ENCODE results near the gene PYY. TPM values are rescaled to one million over a fixed set of nuclear protein-coding genes. Genes with fewer than 3 reads are reported as not detected.
"Not testable (repeated sequence)": the region's sequence is repeated elsewhere in the genome, so short reads cannot be mapped to it uniquely, and the experiment has no call there.

Gene PYY
- total RNA-seq, result not detected
- long read RNA-seq, result 0 reads

DNA sequence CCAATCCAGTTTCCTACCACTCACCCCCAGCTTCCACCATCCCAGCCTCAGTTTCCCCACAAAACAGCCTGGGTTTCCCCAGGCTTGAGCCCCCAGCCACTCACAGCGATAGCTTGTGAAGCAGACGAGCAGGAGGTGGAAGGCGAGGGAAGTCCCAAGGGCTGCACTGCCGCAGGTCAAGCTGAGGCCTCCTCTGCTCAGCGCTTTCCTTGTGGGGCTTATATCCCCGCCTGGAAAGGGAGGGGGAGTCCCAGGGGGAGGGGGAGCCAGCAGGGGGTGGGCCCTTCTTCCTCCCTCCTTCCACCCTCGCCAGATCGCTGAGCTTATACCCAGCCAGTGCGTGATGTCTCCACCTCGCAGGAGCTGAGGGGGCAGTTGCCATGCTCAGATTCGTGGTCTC, at the start of gene PYY:
TSS of gene PYY (minus strand) at position 195 of the 400 bp plus-strand sequence. CDS start 457 bp downstream, outside the sequence.
- DNase-seq (ENCODE audit: low spot score), result no peak

DNA sequence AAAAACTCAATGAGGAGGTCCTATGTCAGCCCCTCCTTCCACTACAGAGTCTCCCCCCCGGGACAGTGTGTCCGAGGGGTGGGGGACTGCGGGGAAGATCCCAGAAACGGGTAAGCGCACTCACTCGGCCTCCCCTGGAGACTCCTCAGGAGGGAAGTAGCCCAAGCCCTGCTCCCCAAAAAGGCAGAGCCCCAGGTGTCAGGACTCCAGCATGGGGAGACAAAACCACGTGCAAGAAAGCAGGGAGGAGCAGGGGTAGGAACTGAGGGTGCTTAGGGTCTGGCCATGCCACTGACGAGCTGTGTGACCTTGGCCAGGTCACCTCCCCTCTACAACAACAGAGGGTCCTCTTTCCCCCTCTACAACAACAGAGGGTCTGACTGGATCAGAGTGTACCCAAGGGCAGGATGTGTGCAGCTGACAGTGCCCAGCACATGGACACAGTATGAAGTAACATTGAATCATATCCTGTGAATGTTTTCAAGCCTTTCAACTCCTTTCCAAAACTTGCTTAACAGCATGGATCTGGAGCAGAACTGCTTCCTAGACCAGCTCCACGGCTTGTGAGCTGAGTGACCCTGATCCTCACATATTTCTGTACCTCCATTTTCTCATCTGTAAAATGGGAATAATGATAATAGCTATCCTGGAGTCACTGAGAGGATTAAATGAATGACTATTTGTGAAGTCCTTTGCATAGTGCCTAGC, 48.6 kb upstream of the PYY start:
- no peak for DNase-seq (ENCODE audit: low spot score)

DNA sequence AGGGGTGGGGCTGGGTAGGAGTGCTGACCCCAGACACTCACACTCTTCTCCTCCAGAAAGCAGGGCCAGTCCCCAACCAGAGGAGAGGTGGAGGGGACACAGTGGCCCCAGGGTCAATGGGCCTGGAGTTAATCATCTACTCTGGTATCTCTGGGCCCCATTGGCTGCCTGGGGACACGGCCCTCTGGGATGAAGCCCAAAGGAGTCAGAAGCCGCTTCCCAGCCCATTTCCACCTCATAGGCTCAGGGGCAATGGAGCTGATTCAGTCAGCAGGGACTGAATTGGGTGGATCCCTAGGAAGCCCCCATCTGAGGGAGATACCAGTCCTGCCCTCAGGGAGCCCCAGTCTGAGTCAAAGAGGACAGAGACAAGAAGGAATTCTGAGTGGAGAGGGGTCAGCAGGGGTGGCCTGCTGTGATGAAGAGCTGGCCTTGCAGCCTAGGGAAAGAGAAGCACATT, 47.8 kb upstream of the PYY start:
- no peak for DNase-seq (ENCODE audit: low spot score)

DNA sequence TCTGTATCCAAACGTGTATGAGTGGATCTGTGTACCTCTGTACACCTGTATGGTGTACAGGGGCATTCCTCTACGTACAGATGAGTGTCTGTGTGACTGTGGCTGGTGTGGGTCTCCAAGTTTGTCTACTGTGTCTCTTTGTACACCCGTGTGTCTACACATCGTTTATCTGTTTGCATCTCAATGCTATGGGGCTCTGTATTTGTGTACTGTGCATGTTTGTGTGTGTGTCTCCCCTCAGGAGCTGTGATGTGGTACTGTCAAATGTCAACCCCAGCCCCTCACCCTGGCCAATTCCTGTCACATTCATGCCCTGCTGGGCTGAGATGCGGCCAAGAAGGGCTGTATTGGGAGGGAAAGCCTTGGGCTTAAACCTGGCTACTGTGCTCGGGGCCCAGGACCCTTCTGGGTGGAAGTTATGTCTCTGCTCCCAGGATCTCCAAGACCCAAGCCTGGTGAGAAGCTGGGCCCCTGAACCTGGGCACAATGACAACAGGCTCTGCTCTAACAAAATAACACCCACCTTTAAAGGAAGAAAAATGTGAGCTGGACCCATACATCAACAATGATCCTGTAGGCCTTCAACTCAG, 47.2 kb upstream of the PYY start:
- no peak for DNase-seq (ENCODE audit: low spot score)

DNA sequence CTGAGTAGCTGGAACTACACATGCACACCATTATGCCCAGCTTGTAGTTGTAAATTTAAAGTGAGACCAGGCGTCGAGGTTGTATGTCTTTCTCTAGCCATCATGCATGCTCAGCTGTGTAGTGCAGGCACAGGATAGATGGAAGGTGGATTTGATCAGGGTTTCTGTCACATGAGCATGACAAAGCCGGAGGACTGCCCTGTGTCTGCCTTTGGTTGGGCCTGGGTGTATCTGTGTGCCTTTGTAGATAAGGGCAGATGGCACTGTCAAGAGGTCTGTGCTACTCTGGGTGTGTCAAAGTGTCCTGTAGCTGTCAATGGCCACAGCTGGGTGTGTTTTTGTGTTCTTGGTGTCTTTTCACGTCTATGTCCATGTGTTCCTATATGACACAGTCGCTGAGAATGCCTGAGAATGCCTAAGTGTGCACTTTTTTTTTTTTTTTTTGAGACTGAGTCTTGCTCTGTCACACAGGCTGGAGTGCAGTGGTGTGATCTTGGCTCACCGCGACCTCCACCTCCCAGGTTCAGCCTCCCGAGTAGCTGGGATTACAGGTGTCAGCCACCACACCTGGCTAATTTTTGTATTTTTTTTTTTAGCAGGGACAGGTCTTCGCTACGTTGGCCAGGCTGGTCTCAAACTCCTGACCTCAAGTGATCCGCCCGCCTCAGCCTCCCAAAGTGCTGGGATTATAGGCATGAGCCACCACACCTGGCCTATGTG, 46.6 kb upstream of the PYY start:
- DNase-seq (ENCODE audit: low spot score), result no peak

DNA sequence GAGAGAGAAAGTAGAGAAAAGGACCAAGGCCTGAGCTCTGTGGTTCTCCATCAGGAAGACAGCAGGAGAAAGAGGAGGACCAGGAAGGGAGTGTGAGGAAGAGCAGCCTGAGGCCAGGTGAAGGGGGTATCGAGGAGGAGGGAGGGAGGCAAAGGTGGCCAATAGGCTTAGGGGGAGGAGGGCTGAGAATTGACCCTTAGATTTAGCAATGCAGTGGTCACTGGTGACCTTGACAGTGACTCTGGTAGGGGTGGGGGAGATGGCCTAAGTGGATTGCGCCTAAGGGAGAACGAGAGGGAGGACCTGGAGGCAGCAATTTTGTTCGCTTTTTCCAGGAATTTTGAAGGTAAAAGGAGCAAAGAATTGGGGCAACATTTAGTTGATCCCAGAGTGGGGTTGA, 45.3 kb upstream of the PYY start:
- no peak for DNase-seq (ENCODE audit: low spot score)

DNA sequence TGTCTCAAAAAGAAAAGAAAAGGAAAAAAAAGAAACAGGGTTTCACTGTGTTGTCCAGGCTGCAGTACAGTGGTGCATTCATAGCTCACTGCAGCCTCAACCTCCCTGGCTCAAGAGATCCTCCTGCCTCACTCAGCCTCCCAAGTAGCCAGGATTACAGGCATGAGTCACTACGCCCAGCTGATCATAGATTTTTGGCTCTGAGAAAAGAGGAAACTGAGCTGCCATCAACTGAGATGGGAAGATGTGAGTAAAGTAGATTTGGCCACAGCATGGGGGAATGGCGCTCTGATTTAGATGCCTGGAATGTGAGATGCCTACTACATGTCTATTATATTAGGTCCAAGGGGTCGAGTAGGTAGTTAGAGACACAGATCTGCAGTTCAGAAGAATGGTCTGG, 44.8 kb upstream of the PYY start:
- no peak for DNase-seq (ENCODE audit: low spot score)

DNA sequence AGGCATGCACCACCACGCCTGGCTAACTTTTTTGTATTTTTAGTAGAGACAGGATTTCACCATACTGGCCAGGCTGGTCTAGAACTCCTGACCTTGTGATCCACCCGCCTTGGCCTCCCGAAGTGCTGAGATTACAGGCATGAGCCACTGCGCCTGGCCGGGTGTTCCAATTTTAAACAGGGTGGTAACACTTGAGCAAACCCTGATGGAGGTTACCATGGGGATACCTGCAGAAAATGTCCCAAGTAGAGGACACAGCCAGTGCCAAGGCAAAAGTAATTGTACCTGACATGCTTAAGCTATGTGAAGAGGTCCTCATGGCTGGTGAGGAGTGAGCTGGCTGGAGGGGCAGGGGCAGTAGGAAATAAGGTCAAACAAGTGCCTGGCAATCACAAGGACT, 43.4 kb upstream of the PYY start:
- not testable (repeated sequence) for DNase-seq (ENCODE audit: low spot score)

DNA sequence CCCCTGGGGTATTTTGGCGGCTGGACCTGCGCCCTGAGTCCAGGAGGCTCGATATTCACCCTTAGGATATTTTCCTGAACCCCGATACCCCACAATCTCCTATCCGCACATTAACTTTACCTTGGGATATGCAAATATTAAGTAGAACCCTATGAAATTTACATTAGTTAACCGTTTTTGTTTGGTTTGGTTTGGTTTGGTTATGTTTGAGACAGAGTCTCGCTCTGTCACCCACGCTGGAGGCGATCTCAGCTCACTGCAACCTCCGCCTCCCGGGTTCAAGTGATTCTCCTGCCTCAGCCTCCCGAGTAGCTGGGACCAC, 41.4 kb upstream of the PYY start:
- no peak for DNase-seq (ENCODE audit: low spot score)

DNA sequence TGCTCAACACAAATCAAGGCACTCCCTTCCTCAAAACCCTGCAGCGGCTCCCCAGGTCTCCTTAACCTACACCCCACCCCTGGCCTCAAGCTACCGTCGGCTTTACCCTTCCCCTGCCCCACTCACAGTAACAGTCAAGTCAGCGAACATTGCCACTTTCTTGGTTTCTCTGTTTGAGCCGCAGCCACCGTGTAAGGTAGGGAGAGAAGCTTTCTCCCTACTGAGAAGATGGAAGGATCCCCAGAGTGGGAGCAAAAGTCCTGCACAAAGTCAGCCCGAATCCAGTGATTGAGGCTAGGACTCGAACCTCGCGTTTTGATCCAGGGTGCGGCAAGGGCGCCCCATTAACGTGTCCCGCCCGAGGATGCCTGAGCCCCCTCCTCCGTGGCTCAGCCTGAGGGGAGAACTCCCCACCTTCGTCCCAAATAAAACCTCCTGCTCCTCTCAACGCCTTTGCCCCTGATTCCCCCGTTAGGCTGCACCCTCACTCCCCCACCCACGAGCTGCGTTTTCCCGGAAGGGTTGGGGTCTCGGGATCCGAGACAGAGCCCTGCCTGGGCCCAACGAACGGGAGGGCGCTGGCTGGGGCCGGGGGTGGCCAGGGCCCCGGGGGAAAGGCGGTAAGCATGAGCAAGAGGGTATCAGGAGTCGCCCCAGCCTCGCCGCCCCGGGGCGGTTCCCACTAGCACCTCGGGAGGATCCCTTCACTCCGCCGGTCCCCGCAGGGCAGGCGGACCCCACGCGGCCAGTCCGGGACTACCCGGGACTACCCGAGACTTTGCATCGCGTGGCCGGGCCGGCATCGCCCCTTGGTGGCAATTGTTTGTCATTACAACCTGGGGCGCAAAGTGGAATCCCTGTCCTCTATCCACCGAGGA, 40.8 kb upstream of the PYY start:
- DNase-seq (ENCODE audit: low spot score), result peak; percentile 94

DNA sequence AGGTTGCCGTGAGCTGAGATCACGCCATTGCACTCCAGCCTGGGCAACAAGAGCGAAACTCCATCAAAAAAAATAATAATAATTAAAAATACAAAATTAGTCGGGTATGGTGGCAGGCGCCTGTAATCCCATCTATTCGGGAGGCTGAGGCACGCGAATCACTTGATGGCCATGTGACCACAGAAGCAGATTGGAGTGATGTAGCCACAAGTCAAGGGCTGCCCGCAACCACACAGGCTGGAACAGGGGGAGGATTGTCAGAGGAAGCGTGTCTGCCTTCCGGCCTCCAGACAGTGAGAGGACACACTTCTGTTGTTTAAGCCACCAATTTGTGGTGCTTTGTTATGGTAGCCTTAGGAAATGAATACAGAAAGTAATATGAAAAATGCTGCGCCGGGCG, 38.9 kb upstream of the PYY start:
- DNase-seq (ENCODE audit: low spot score), result no peak

DNA sequence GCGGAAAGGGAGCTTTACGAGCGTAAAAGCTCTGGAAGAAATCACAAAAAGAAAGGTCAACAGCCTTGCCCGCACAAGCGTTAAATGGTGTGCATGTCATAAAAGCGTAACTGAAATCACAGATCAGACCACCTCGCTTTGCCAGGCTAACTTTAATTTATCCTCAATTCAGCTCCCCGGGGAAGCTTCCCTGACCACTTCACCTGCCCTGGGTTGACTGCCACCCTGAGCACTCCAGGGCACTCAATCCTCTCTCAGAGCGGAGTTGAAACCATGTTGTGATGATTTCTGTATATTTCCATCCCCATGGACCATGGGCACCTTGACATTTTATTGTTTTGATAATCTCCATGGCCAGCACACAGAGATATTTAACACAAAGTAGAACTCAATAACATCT, 34.6 kb upstream of the PYY start:
- DNase-seq (ENCODE audit: low spot score), result no peak

DNA sequence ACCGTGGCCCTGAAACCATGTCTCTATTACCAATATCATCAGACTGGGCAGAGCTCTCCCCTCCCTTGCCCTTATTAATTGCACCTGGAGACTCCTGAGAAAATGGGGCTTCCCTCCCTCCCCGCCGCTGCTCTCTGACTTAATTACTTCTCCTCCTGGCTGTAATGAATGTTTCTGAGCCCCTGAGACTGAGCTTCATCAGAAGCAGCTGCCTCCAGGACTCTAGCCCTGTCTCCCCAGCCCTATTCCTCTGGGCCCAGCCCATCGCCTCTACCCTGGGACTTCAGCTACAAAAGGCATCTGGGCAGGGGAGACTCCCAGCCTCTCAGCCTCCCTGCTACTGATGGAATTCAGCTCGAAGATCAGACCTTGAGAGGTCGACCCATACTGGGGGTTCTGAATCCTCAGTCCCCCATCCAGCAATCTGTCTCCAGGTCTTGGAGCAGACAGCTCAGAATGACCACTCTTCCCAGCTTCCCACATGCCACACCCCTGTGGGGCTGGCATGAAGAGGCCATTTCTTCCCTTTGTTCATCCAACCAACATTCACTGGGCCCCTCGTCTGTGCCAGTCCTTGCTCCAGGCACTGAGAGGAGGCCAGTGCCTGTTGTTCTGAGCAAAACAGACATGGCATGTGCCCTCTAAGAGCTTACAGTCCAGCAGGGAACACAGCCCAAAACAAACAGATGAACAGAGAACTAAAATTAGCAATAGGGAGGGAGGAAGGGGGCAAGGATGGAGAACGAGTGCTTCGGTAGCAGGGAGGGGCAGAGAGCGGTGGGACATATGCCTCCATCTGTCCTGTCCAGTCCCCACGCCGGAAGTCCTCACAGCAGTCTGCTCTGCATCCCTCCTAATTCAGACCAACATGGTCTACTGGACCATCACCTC, 33.6 kb upstream of the PYY start:
- DNase-seq (ENCODE audit: low spot score), result no peak

DNA sequence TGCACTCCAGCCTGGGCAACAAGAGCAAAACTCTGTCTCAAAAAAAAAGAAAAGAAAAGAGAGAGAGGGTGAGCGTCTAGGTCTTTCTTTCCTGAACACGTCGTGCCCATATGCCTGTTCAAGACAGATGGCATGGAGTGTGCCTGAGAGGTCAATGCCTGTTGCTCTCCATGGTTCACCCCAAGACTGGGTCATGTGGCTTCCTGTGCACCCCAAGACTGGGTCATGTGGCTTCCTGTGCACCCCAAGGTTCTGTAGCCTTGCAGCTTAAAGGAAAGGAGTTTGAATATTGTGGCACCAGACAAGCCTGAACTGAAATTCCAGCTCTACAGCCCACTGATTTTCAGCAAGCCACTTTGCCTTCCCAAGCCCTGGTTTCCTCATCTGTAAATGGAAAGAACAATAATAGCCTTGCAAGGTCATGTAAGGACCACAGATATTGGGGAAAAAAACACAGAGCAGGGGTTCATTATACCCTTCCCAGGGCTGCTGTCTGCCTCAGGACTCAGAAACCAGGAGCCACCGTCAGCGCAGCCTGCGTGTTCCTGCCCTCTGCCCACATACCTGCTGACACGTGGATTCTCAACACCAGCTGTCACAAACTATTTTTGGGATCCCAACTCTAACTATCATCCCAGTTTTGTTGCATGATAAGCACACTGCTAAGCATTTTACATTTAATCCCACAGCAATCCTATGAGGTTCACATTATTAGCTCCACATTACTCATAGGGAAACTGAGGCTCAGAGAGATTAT, 32.7 kb upstream of the PYY start:
- DNase-seq (ENCODE audit: low spot score), result no peak

DNA sequence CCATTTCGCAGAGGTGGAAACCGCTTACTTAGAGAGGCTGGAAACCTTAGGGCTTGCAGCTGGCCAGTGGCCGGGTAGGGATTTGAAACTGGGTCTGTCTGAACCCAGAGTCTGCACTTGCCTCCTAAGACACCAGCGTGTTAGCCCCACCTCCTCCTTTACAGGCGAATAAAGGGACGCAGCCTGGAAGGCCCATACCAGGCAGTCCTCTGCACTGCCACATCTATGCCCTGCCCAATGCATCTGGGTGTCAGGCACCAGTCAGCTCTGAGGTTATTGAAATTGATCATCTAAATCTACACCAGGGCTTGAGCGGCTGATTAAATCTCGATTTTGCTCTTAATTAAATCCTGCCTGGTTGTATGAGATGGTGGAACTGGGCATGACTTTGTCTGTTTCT, 30.8 kb upstream of the PYY start:
- no peak for DNase-seq (ENCODE audit: low spot score)

DNA sequence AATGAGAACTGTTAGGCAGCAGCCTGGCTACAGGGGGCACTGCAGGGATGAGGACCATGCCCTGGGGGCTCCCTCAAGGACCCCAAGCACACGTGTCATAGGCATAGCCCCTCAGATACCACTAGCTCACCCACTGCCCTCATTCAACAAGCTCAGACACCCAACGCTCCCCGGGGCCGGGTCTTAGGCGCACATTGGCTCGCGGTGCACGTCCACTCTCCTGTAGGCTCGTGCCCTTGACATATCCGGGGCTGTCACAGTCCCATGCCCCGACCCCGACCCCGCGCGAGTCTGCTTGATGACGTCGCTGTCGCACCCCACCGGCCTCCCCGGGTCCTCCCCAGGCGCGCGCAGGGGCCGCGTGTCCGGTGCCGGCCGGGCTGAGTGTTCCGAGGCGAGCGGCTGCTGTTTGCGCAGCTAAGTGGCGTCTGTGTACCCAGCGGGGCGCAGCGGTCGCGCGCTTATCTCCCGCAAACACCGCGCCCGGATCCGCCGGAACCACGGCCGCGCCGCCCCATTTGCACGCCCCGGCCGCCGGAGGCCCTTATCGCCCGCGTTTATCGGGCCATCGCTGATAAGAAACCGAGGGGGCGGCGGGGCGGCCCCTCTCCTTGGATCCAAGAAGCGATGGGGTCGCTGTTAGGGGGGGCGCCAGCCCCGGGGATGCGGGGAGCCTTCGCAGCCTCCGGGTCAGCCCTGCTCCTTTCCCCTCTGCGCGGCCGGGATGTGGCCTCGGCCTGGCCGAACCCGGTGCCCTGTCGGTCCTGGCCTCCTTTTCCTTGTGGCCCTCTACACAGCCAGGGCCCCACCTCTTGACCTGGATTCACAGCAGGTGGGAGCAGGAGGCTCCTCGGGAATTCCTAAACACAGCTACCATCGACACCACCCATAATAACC, 30.0 kb upstream of the PYY start:
- no peak for DNase-seq (ENCODE audit: low spot score)

DNA sequence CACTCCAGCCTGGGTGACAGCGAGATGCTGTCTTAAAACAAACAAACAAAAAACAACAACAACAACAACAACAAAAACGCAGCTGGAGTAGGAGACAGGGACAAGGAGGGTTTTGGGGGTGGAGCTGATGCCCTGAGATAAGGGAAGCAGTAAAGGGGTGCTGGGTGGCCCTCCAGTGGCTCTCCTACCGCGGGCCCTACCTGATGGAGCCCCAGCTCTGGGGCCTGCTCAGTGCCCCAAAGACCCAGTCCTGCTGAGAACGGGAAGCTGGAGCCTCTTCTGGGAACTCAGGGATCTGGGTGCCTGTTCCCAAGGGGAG, 29.4 kb upstream of the PYY start:
- DNase-seq (ENCODE audit: low spot score), result no peak

DNA sequence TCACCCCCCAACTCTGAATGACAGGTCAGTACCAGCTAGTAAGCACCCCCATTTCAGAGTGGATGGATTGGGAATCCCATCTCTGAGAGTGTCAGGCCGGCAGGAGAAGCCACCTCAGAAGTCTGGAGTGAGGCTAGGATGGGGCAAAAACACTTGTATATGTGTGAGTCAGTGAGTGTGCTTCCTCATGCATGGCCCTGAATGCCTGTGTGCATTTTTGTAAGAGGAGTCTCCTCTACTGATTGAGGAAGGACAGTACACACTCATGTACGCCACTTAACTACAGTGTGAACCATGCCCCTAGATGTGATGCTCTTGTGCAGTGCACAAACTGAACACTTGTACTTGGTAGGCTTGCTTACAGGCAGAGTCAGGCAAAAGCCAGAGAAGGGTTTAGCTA, 28.4 kb upstream of the PYY start:
- DNase-seq (ENCODE audit: low spot score), result no peak

DNA sequence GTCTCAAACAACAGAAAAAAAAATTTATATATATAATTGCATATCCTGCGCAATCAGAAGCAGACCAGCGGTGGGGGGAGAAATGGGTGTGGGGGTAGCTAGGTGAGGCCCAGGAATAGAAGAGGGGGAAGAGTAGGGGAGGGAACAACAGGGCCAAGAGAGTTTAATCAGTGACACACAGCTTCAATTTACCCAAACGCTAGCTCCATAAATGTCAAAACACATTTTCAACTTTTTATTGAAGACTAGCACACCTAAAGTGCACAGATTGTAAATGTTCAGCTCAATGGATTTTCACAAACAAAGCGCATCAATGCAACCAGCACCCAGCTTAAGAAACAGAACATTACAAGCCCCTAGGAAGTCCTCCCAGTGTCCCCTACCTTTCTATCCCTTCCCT, 25.9 kb upstream of the PYY start:
- DNase-seq (ENCODE audit: low spot score), result no peak

Measured in mesenteric fat pad (tissue), 1 donor.